ENCODE results near the gene GPRIN1. TPM values are rescaled to one million over a fixed set of nuclear protein-coding genes. Genes with fewer than 3 reads are reported as not detected.
"Not testable (repeated sequence)": the region's sequence is repeated elsewhere in the genome, so short reads cannot be mapped to it uniquely, and the experiment has no call there.

Gene GPRIN1
- total and polyA plus RNA-seq, 7 donors, result 0.18 to 1.2 (median 0.30) TPM

DNA sequence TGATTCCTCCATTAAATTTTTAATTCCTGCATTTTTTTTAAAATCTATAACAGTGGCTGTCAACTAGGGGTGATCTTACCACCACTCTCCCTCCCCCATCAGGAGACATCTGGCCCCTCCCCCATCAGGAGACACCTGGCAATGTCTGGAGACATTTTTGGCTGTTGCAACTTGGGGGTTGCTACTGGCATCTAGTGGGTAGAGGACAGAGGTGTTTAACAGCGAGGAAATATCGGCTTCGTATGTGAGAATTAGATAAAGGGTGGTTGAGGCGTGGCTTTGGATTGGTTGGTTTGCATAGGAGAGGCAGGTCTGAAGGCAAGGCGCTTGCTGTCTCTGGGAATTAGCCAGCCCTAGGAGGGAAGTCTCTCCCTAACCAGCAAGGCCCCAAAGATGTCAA is 50.3 kb downstream of the GPRIN1 start:
- Histone ChIP-seq H3K27me3 (ENCODE audit: insufficient read depth in 3 of 3, low read length in 2 of 3) (peaks cover 0 to 3% (median 2%) of the 10 kb centered on the region in 3 donors), H3K36me3 (ENCODE audit: insufficient read depth in 1 of 2, low read depth in 1 of 2) (no peaks in the 10 kb centered on the region), H3K9me3 (no peaks in the 10 kb centered on the region), H3K4me1 (no peaks in the 10 kb centered on the region), H3K27ac (no peak overlapping the region), H3K4me3 (no peak overlapping the region)
- 45 to 56% (median 48%) methylated on average over 5 of the region's 5 CpGs for WGBS, 3 donors
- ATAC-seq (no peak), DNase-seq (no peak)
- TF ChIP-seq, protein P1, sequence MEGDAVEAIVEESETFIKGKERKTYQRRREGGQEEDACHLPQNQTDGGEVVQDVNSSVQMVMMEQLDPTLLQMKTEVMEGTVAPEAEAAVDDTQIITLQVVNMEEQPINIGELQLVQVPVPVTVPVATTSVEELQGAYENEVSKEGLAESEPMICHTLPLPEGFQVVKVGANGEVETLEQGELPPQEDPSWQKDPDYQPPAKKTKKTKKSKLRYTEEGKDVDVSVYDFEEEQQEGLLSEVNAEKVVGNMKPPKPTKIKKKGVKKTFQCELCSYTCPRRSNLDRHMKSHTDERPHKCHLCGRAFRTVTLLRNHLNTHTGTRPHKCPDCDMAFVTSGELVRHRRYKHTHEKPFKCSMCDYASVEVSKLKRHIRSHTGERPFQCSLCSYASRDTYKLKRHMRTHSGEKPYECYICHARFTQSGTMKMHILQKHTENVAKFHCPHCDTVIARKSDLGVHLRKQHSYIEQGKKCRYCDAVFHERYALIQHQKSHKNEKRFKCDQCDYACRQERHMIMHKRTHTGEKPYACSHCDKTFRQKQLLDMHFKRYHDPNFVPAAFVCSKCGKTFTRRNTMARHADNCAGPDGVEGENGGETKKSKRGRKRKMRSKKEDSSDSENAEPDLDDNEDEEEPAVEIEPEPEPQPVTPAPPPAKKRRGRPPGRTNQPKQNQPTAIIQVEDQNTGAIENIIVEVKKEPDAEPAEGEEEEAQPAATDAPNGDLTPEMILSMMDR (IDR thresholded peaks at IDR 0.05), result no peak
- intact Hi-C loops (cut with DNase I), result no loop called here

DNA sequence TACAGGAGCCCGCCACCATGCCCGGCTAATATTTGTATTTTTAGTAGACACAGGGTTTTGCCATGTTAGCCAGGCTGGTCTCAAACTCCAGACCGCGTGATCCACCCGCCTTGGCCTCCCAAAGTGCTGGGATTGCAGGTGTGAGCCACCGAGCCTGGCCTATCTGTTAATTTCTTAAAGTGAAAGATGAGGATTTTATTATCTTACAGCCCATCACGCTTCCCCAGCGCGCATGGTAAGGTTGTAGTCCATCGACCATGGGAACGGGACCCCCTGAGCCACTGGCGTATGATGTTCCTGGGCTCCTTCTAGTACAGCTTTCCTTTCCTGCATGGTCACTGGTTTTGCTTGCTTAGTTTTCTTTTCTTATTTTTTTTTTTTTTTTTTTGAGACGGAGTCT is 52.1 kb downstream of the GPRIN1 start:
- Histone ChIP-seq H3K4me3 (no peak overlapping the region), H3K36me3 (ENCODE audit: insufficient read depth in 1 of 2, low read depth in 1 of 2) (no peaks in the 10 kb centered on the region), H3K9me3 (no peaks in the 10 kb centered on the region), H3K27me3 (ENCODE audit: insufficient read depth in 3 of 3, low read length in 2 of 3) (peaks cover 0 to 6% (median 5%) of the 10 kb centered on the region in 3 donors), H3K27ac (no peak overlapping the region), H3K4me1 (no peaks in the 10 kb centered on the region)
- TF ChIP-seq, protein P1 (IDR thresholded peaks at IDR 0.05), result no peak
- WGBS, 3 donors, result 94 to 95% (median 95%) methylated on average over 12 to 13 of the region's 13 CpGs
- intact Hi-C loops (cut with DNase I), result no loop called here
- ATAC-seq (no peak), DNase-seq (no peak)

DNA sequence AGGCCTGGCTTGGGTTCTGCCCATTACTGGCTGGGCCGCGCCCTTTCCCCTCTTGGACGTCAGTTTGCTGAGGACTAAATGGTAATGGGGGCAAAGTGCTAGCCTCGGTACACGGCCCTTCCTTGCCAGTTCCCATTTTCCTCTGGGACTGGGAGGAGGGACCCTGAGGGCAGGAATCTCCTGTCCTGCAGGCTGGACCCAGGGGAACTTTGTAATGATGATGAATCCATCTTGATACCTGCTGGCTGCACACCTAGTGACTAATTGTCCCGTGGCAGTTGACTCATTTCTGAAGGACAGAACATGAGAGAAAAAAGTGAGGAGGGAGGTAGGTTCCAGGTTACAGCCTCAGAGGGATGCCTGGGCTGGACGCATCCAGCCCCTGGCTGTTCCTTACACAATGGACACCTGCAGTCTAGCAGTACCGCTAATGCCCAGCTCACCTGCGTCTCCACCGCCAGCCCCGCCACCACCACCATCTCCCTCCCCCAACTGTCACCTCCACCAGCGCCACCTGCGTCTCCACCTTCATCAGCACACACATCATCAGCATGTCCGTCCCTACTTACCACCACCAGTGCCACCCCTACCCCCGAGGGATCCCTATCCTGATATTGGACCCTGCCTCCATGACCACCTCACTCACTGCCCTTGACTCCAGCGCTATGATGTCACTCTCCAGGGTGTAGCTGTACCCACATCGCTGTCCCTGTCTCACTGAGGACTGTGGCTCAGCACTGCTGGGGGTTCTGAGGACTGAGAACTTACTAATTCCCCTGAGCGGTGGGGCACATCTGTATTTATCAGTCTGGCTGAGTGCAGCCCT is 56.5 kb downstream of the GPRIN1 start:
- no peak overlapping the region for H3K27ac ChIP-seq
- peaks cover 0 to 12% (median 5%) of the 10 kb centered on the region in 3 donors for H3K27me3 ChIP-seq (ENCODE audit: insufficient read depth in 3 of 3, low read length in 2 of 3)
- H3K36me3 ChIP-seq (ENCODE audit: insufficient read depth in 1 of 2, low read depth in 1 of 2), result no peaks in the 10 kb centered on the region
- H3K4me1 ChIP-seq, result no peaks in the 10 kb centered on the region
- intact Hi-C loops (cut with DNase I), result no loop called here
- WGBS, 3 donors, result 58 to 62% (median 60%) methylated on average over 18 of the region's 18 CpGs
- no peaks in the 10 kb centered on the region for H3K9me3 ChIP-seq
- DNase-seq (no peak), ATAC-seq (no peak)
- TF ChIP-seq, protein P1 (IDR thresholded peaks at IDR 0.05), result no peak
- H3K4me3 ChIP-seq, result no peak overlapping the region

DNA sequence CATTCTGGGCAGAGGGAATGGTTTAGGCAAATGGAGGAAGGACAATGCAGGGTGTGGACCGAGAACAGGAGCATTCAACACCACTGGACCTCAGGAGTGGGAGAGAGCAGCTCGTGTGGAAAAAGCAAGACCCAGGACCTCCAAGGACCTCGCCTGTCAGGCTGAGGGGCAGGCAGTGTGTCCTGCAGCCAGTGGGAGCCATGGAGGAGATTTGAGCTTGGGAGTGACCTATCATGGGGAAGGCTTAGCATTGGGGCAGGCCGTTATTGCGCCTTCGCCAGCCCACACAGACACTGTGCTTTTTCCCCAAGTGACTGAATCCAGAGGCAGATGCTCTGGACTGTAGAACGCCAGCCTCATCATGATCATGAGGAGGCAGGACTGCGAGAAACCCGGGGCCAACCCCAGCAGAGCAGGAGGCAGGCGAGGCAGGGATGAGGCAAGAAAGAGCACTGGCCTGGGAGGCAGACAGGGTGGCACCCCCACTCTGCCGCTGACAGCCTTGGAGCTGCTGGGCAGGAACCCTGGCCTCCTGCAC is 57.6 kb downstream of the GPRIN1 start:
- Histone ChIP-seq H3K27me3 (ENCODE audit: insufficient read depth in 3 of 3, low read length in 2 of 3) (peaks cover 0 to 12% (median 5%) of the 10 kb centered on the region in 3 donors), H3K9me3 (no peaks in the 10 kb centered on the region), H3K4me1 (no peaks in the 10 kb centered on the region), H3K36me3 (ENCODE audit: insufficient read depth in 1 of 2, low read depth in 1 of 2) (no peaks in the 10 kb centered on the region), H3K27ac (no peak overlapping the region), H3K4me3 (no peak overlapping the region)
- intact Hi-C loops (cut with DNase I), result no loop called here
- ATAC-seq (no peak), DNase-seq (no peak)
- WGBS, 3 donors, result 78 to 85% (median 79%) methylated on average over 11 of the region's 11 CpGs
- TF ChIP-seq, protein P1 (IDR thresholded peaks at IDR 0.05), result no peak

DNA sequence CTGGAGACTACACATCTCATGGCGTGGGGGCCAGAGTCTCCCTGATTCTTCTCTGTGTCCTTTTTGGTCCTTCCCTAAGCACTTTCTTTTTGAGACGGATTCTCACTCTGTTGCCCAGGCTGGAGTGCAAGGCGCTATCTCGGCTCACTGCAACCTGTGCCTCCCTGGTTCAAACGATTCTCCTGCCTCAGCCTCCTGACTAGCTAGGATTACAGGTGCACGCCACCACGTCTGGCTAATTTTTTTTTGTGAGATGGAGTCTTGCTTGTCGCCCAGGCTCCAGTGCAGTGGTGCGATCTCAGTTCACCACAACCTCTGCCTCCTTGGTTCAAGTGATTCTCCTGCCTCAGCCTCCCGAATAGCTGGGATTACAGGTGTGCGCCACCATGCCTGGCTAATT is 59.0 kb downstream of the GPRIN1 start:
- H3K27ac ChIP-seq; DNase-seq; H3K4me1 ChIP-seq; H3K36me3 ChIP-seq (ENCODE audit: insufficient read depth in 1 of 2, low read depth in 1 of 2); H3K4me3 ChIP-seq; H3K9me3 ChIP-seq; intact Hi-C loops (cut with DNase I); ATAC-seq: not testable (repeated sequence)
- 80 to 87% (median 85%) methylated on average over 11 of the region's 11 CpGs for WGBS, 3 donors
- peaks cover 0 to 12% (median 5%) of the 10 kb centered on the region in 3 donors for H3K27me3 ChIP-seq (ENCODE audit: insufficient read depth in 3 of 3, low read length in 2 of 3)
